ENCODE measurements around the gene TBC1D22A. TPM values are rescaled to one million over a fixed set of nuclear protein-coding genes. Genes with fewer than 3 reads are reported as not detected.

Gene TBC1D22A
- polyA plus RNA-seq, 1 experiment, result 24.2 TPM

- no peak for TF ChIP-seq CTCF (IDR thresholded peaks at IDR 0.05; ENCODE audit: insufficient read depth, low read depth, low read length)
- CTCF ChIA-PET, result interaction anchor here (1.0 kb wide), 1 partner anchor 24 kb away, joined by 3 read pairs; no protein-coding TSS in a partner anchor
- Histone ChIP-seq H3K4me3 (ENCODE audit: low read depth, low read length) (no peak overlapping the region), H3K36me3 (ENCODE audit: control insufficient read depth, insufficient read depth, low read length) (no peaks in the 10 kb centered on the region), H3K27me3 (ENCODE audit: control insufficient read depth, insufficient read depth, low read length) (no peaks in the 10 kb centered on the region)
- POLR2A ChIA-PET, result no interaction called here
- no peak for DNase-seq (ENCODE audit: low read depth)
Observed at GRCh38 chr22:47144791-47145425, 382.5 kb downstream of the TBC1D22A start.

GRCh38 chr22:47145883-47146282 is 383.4 kb downstream of the TBC1D22A start:
- ChIA-PET POLR2A (no interaction called here), CTCF (interaction anchor here (1.0 kb wide), 1 partner anchor 23 kb away, joined by 3 read pairs; no protein-coding TSS in a partner anchor)
- Histone ChIP-seq H3K27me3 (ENCODE audit: control insufficient read depth, insufficient read depth, low read length) (no peaks in the 10 kb centered on the region), H3K36me3 (ENCODE audit: control insufficient read depth, insufficient read depth, low read length) (no peaks in the 10 kb centered on the region), H3K4me3 (ENCODE audit: low read depth, low read length) (no peak overlapping the region)
- no peak for TF ChIP-seq CTCF (IDR thresholded peaks at IDR 0.05; ENCODE audit: insufficient read depth, low read depth, low read length)
- DNase-seq (ENCODE audit: low read depth), result no peak

GRCh38 chr22:47146391-47146790 is 383.9 kb downstream of the TBC1D22A start:
- no peak overlapping the region for H3K4me3 ChIP-seq (ENCODE audit: low read depth, low read length)
- no peak for TF ChIP-seq CTCF (IDR thresholded peaks at IDR 0.05; ENCODE audit: insufficient read depth, low read depth, low read length)
- H3K27me3 ChIP-seq (ENCODE audit: control insufficient read depth, insufficient read depth, low read length), result no peaks in the 10 kb centered on the region
- no peaks in the 10 kb centered on the region for H3K36me3 ChIP-seq (ENCODE audit: control insufficient read depth, insufficient read depth, low read length)
- no peak for DNase-seq (ENCODE audit: low read depth)
- POLR2A ChIA-PET, result no interaction called here
- CTCF ChIA-PET, result no interaction called here

- no peak for DNase-seq (ENCODE audit: low read depth)
- Histone ChIP-seq H3K36me3 (ENCODE audit: control insufficient read depth, insufficient read depth, low read length) (no peaks in the 10 kb centered on the region), H3K4me3 (ENCODE audit: low read depth, low read length) (no peak overlapping the region), H3K27me3 (ENCODE audit: control insufficient read depth, insufficient read depth, low read length) (no peaks in the 10 kb centered on the region)
- CTCF ChIA-PET, result no interaction called here
- no peak for TF ChIP-seq CTCF (IDR thresholded peaks at IDR 0.05; ENCODE audit: insufficient read depth, low read depth, low read length)
- POLR2A ChIA-PET, result no interaction called here
Observed at GRCh38 chr22:47146941-47147340, 384.5 kb downstream of the TBC1D22A start.

GRCh38 chr22:47147572-47147971 is 385.1 kb downstream of the TBC1D22A start:
- CTCF ChIA-PET, result no interaction called here

More at GRCh38 chr22:47147572-47147971, 385.1 kb downstream of the TBC1D22A start:
- Histone ChIP-seq H3K4me3 (ENCODE audit: low read depth, low read length) (no peak overlapping the region), H3K36me3 (ENCODE audit: control insufficient read depth, insufficient read depth, low read length) (no peaks in the 10 kb centered on the region), H3K27me3 (ENCODE audit: control insufficient read depth, insufficient read depth, low read length) (no peaks in the 10 kb centered on the region)
- POLR2A ChIA-PET, result no interaction called here
- no peak for DNase-seq (ENCODE audit: low read depth)
- no peak for TF ChIP-seq CTCF (IDR thresholded peaks at IDR 0.05; ENCODE audit: insufficient read depth, low read depth, low read length)
